GM21390 (cell line): ENCODE measurements around the gene IGFBPL1.
A peak's percentile ranks its signal among the peaks of the same experiment; 100 is the strongest.
"Not testable (repeated sequence)": the region's sequence is repeated elsewhere in the genome, so short reads cannot be mapped to it uniquely, and the experiment has no call there.

ENCODE experiments used
- ATAC-seq: cut with Tn5 transposase; IDR thresholded peaks from one replicate; pipeline ENCODE4 v1.9.1; 2021; ENCODE audit not compliant: unreplicated experiment

The IGFBPL1 gene

DNA sequence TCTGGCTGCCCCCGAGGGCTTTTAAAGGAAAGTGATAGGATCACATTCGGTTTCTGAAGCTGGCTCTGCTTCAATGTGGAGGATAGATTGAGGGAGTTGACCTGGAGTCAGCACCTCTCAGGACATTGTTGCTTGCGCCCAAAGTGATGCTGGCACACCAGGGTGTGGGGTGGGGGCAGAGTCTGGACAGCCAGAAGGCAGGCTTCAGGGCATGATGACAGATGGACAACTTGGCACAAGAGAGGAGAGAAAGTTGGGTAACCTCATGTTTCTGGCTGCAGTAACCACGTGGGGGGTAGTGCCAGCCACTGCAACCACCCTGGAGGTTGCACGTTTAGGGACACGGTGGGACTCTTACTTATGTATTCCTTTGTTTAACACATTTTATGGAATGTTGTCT, 22.3 kb downstream of the IGFBPL1 start:
- ATAC-seq: no peak

DNA sequence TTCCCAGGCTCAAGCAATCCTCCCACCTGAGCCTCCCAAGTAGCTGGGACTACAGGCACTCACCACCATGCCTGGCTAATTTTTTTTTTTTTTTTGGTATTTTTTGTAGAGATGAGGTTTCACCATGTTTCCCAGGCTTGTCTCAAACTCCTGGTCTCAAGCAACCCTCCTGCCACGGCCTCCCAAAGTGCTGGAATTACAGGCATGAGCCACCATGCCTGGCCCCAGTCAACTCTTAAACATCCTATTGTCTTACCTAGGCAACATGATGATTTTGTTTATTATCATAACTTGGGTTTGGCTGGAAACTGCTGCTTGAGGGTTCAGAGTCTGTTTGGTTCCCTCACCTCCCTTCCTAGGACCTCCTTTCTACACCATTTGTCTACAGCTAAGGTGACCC, 25.1 kb downstream of the IGFBPL1 start:
- ATAC-seq: not testable (repeated sequence)

- ATAC-seq: no peak
Measured at GRCh38 chr9:38396371-38396671, 27.9 kb downstream of the IGFBPL1 start.

DNA sequence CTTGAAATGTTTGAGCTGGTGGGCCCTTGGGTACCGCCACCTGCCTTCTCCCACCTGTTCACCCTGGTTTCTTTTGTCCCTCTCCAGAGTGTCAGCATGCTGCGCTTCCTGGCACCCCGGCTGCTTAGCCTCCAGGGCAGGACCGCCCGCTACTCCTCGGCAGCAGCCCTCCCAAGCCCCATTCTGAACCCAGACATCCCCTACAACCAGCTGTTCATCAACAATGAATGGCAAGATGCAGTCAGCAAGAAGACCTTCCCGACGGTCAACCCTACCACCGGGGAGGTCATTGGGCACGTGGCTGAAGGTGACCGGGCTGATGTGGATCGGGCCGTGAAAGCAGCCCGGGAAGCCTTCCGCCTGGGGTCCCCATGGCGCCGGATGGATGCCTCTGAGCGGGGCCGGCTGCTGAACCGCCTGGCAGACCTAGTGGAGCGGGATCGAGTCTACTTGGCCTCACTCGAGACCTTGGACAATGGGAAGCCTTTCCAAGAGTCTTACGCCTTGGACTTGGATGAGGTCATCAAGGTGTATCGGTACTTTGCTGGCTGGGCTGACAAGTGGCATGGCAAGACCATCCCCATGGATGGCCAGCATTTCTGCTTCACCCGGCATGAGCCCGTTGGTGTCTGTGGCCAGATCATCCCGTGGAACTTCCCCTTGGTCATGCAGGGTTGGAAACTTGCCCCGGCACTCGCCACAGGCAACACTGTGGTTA, 28.4 kb downstream of the IGFBPL1 start:
- ATAC-seq: no peak

DNA sequence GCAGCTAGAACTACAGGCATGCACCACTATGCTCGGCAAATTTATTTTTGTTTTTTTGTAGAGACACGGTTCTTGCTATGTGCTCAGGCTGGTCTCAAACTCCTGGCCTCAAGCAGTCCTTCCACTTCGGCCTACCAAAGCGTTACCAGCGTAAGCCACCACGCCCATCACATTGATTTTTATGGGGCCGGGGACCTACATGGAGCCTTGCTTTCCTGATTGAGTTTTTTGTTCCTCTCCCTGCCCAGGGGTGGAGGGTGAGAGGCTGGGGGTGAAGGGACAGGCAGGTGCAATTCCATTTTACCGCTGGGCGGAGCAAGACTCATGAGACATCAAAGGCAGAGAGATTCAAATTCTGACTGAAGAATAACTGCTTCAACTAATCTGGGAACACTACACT, 29.8 kb downstream of the IGFBPL1 start:
- ATAC-seq: no peak

GRCh38 chr9:38393128-38393796, 31.0 kb downstream of the IGFBPL1 start:
- peak; percentile 5 for ATAC-seq

DNA sequence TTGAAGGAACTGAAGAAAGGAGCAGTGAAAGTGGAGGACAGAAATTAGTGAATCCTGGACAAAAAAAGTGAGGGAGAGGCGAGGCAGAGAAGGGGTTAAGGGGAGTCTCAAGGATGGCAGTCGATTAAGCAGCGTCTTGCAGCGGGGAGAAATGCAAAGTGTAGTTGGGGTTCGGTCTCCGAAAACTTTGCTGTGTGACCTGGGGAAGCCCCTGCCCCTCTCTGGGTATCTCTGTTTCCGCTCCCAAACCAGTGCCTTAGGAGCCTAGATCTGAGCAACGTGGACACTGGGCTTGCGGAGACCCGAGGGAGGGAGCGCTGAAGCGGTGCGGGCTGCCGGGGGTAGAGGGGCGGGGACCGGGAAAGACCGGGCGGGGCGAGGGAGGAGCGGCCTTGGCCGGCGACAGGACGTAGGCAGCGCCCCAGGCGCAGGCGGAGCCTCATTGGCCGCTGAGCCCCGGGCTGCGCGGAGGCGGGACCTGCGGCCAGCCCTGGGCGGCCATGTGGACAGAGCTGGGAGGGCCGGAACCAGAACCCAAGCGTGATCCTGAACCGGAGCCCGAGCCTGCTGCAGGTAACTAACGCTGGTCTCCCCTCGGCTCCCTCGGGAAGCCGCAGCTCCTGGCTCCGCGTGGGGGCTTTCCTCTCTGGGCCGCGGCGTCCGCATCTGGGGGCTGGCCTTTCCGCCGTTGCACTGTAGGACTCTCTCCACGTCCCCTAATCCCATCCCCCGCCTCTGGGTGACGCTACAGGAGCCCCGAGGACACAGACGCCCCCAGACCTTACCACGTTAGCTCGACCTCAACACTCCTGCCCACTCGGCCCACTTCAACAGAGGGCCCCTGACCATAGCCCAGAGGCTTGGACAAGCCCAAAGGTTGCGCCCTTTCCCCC, 31.8 kb downstream of the IGFBPL1 start, which contains the start of gene ALDH1B1:
ALDH1B1 (plus strand) TSS at position 468 of the 893 bp plus-strand sequence. CDS start 3,047 bp downstream, outside the sequence.
- peak; percentile 99 for ATAC-seq

DNA sequence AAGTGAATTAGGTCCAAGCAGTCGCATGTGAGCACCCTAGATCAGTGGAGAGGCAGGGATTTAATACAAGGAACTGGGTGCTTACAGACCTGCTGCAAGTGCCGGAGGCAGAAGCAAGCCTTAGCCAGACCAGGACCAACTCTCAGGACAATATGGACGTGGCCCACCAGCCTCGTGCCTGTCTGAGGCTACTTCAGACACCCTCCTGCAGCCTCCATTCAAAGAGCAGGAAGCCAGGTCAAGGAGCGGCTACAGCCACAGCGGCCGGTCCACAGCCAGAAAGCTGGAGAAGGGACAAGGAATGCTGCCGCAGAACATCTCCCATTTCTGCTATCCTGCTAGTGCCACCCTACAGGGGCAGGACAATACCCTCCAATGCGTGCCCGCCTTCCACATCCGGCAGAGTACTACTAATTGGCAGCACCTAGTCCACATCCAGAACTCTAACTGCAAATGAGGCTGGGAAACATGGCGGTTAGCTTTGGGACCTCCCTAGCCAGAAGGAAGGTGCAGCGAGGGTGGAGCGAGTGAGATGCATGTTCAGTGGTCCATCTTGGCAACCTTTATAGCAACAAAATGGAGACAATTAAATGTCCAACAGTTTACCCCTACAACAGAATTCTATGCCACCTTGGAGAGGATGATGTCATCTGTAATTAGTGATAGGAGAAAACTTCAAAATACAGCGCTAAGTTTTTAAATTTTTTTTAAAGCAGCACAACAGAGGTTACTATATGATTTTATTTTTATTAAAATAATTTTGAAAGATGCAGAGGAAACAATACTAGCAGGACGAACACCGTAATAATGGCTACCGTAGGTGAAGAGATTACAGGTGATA, 32.8 kb downstream of the IGFBPL1 start:
- no peak for ATAC-seq

DNA sequence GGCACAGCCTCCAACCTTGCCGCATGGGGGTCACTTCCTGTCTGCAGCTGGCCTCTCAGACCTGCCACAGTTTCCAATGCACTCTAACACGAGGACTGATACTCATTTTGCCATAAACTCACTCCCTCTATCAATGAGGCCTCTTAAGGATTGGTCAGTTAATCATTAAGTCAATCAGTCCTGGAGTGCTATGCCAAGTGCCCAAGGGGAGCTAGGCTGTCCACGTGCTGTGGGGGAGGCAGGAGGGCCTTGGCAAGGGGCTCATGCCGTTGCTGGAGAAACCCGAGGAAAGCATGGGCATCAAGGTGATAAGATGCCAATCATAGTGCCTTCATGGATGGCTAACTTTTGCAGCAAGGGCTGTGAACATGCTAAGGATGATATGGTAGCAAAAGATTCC, 33.4 kb downstream of the IGFBPL1 start:
- no peak for ATAC-seq

DNA sequence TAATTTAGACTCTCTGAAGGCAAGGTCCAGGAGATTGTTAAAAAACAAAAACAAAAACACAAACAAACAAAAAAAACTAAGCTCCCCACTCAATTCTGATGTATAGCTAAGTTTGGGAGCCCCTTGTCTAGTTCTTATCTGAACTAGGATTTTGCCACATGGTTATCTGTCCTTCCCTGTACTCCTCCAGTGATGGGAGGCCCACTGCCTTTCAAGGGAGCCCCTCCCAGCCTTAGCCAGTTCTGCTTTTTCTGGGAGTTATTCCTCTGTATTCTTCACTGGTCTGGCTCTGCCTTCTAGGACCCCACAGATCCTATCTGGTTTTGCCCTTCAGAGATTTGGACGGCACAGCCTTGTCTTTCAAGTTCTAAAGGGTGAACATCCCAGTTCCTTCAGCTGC, 33.8 kb downstream of the IGFBPL1 start:
- no peak for ATAC-seq

DNA sequence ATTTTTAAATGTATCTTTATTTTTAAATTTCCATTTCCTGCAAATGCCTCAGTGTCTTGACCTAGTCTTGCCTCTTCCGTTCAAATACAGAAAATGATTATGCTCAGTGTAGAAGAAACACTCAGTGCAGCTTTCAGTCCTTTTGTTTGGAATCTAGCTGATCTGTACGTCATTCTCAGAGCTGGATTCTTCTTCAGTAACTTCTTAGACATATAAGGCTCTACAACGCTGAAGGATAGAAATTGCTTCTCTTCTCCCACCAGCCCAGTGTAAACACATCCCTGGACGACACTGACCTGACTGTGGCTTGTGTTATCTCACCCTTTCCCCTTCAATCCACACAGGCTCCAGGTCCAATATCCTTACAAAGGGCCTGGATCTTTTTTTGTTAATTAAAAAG, 34.9 kb downstream of the IGFBPL1 start:
- no peak for ATAC-seq

GRCh38 chr9:38388283-38389223, 35.7 kb downstream of the IGFBPL1 start:
- no peak for ATAC-seq

DNA sequence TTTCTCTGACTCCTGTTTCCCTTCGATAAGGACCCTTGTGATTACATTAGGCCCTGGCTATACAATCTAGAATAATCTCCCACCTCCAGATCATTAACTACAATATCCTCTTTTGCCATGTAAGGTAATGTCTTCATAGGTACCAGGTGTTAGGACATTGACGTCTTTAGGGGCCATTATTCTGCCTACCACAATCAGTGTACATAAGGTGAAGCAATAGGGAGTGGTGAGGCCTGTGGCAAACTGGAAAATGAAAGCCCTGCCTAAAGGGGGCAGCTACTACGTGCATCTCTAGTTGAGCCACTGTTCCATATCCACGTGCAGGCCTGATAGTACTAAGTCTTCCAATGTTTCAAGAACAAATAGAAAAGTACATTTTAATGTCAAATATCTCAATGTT, 36.5 kb downstream of the IGFBPL1 start:
- ATAC-seq: no peak

GRCh38 chr9:38387066-38387465, 37.2 kb downstream of the IGFBPL1 start:
- ATAC-seq: no peak

- no peak for ATAC-seq
Measured at GRCh38 chr9:38386319-38386895, 37.8 kb downstream of the IGFBPL1 start.

GRCh38 chr9:38385896-38386295, 38.4 kb downstream of the IGFBPL1 start:
- ATAC-seq: no peak

DNA sequence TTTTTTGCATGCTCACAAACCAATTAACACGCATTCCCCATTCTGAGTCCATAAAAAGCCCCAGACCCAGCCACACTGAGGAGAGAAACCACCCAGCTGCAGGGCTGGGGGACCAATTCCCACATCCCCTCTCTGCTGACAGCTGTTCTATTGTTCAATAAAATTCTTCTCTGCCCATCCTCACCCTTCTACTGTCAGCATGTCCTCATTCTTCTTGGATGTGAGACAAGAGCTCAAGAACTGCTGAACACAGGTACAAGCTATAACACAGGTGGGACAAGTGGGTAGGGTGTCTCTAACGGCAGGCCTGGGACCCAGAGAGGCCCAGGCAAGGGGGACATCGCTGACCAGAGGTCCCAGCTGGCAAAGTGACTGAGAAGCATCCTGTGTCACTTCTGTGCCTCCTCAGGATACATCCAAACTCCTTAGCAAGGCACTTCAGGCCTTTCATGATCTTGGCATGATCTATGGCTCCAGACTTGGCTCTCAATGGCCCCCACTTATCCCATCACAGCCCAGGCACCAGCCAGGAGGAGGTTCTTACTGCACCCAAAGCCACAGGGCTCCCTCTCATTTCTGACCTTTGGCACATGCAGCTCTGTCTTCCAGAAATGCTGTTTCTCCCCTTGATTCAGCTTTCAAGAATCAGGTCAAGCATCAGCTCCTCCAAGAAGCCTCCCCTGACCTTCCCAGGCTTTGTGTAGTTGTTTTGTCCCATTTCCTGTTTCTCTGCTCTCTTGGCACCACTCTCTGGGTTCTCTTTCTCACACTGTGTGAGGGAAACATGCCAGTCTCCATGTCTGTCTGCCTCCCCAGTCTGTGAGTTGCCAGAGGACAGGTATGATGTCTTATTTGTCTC, 39.0 kb downstream of the IGFBPL1 start:
- ATAC-seq: no peak

DNA sequence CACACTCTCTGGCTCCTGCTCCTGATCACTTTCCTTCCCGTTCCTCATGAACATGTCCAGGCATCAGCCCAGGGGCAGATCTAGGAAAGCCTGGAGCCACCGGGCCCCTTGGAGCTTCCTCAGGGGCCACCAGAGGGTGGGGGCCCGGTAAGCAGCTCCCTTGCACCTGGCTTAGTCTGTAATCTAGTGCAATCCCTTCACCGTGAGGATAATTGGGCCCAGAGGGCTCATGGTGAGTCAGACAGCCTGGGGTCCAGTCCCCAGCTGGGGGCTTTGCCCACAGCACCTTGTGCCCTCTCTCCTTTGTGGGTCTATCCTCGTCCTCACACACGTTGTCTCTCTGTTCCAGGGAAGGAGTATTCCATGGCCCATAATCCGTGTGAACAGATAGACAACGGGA, 42.1 kb downstream of the IGFBPL1 start:
- no peak for ATAC-seq
